GM10266 (cell line): ENCODE results near the gene THADA.

Source experiments
- DNase-seq: peaks from one replicate; pipeline ENCODE4 v3.0.0; 2012; ENCODE audit errors: extremely low spot score
- TF ChIP-seq, protein P1 (sequence below): IDR thresholded peaks from 2 replicates; pipeline ENCODE4 v1.5.1; 2012; ENCODE audit warnings: mild to moderate bottlenecking, low read depth; ENCODE audit not compliant: control insufficient read depth, insufficient read depth; ENCODE audit errors: missing control alignments

The THADA gene

DNA sequence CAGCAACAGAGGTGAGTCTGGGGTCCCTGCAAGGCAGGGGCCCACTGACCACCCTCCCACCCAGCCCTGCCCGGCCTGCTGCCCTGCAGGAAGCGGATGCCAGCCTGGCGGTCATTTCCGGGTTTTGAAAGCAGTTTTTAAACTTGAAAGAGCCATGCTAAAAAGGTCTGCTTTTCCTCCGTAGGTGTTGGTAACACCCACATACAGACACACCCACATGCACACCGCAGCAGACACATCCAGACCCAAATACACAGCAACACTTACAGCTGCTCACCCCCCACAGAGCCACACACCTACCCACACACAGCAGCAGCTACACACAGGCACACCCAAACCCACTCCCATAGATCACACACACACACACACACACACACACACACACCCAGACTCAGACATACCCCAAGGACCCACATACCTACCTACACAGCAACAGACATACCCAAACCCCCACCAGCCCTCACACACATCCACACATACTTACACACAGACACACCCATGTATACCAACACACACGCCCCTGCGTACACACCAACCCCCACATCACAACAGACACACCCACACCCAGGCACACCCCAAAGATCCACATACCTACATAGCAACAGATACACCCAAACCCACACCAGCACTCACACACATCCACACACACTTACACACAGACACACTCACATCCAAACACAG is 377.0 kb downstream of the THADA start:
- TF ChIP-seq, protein P1, sequence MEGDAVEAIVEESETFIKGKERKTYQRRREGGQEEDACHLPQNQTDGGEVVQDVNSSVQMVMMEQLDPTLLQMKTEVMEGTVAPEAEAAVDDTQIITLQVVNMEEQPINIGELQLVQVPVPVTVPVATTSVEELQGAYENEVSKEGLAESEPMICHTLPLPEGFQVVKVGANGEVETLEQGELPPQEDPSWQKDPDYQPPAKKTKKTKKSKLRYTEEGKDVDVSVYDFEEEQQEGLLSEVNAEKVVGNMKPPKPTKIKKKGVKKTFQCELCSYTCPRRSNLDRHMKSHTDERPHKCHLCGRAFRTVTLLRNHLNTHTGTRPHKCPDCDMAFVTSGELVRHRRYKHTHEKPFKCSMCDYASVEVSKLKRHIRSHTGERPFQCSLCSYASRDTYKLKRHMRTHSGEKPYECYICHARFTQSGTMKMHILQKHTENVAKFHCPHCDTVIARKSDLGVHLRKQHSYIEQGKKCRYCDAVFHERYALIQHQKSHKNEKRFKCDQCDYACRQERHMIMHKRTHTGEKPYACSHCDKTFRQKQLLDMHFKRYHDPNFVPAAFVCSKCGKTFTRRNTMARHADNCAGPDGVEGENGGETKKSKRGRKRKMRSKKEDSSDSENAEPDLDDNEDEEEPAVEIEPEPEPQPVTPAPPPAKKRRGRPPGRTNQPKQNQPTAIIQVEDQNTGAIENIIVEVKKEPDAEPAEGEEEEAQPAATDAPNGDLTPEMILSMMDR, result no peak
- no peak for DNase-seq

DNA sequence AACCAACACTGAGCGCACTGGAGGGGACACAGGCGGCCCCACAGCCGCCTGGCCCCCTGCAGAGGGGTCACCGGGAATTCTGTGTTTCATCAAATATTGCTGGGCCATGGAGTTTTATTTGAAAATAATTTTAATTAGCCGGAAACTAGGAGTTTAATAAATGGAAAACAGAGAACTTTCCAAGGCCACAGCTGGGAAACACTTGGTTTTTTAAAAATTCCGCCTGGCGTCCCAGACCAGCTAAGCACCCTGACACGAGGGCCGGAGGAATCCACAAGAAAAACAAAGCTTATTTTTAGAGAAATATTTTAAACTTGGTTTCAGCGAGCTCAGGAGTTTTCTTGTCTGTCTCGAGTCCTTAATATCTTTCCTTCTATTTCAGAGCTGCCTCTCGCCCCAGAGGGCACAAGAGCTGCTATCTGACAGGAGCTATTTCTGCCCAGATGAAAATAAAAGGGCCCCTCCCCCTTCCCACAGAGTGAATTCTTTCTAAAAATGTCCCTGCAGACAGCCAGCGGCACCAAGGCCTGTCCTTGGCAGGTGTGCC is 377.6 kb downstream of the THADA start:
- TF ChIP-seq, protein P1, result no peak
- DNase-seq, result no peak

DNA sequence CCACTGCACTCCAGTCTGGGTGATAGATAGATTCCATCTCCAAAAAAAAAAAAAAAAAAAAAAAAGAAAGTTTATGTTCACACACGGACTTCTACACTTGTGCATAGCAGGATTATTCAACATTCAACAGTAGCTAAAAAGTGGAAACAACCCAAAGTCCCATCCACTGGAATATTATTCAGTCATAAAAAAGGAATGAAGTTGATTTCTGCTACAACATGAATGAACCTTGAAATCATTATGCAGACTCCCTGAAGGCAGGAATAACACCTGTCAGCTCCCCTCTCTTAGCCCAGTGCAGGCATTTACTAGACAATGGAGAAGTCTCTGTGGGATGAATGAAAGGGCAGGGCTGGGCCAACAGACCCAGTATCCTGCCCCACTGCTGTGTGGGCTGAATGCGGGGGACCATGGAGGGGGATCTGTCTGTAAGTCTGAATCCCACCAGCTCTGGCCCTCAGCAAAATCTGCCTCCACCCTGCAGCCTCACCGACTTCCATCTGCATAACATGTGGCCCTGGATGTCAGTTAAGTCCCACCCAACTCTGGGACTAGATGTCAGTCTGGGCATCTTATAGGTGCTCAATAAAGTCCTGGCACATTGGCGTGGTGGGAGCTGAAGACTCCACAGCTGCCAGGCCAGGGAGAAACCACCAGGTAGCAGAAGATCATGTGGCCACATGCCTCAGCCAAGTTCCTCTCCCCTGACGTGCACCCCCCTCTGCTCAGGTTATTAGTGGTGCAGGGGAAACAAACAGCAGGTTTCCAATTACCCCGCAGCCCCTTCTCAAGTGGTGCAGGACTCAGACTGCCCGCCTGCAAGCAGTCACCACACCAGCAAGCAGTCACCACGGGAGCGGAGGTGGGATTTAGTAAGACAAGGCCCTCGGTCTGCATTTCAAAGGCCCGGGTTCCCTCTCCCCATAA is 378.3 kb downstream of the THADA start:
- TF ChIP-seq, protein P1, result no peak
- DNase-seq, result no peak

DNA sequence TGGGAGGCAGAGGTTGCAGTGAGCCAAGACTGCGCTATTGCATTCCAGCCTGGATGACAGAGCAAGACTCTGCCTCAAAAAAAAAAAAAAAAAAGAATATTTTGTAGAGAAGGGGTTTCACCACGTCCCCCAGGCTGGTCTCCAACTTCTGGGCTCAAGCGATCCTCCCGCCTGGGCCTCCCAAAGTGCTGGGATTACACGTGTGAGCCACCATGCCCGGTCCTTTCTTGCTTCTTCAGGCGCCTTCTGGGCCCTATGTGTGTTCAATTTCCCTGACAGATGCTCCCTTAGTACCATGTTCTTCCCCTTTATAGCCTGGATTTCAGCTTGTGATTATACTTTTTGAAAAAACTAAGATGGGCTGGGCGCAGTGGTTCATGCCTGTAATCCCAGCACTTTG is 379.2 kb downstream of the THADA start:
- no peak for DNase-seq
- TF ChIP-seq, protein P1, result no peak

DNA sequence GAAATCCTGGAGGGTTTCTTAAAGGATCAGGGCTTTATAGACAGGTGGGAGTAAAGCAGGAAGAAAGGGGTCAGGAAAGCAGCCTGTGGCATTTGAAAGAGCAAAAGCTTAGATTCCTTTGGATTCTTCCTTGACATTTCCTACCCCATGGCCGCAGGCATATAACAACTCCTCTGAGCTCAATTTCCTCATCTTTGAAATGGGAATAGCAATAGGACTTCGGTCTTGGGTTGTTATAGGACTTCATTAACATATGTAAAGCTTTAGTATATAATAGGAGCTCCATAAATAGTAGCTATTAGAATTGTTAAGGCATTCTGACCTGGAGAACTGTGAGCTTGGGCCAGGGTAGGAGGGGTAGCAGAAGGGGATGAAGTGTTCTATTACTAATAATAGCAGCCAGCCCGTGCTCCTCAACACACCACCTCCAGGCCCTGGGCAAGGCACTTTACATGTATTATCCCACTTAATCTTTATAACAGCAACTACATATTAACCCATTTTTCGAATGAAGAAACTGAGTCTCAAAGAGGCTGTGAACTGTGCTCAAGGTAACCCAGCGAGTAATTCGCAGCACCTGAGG is 380.1 kb downstream of the THADA start:
- DNase-seq, result no peak
- TF ChIP-seq, protein P1, result no peak

DNA sequence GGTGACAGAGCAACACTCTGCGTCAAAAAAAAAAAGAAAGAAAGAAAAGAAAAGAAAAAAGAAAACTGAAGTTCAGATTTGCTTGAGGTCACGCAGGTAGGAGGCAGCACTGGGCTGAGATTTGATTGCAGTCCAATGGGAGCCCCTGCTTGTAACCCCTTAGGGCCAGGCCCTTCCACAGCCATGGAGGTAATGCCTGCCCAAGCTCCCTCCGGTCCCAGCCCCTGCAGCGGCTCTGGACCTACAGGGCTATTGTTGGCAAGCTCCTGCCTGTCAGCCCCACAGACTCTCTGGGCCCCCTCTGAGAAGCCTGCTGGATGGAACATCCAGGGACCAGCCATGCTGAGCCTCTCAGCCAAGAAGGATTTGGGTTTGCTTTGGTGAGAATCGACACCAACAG is 381.6 kb downstream of the THADA start:
- no peak for DNase-seq
- TF ChIP-seq, protein P1, result no peak
